RKO (cell line): ENCODE measurements around the gene ZNF768.
"Not testable (repeated sequence)": the region's sequence is repeated elsewhere in the genome, so short reads cannot be mapped to it uniquely, and the experiment has no call there.

Experiments used
- DNase-seq: peaks from one replicate; pipeline ENCODE4 v3.0.0-alpha.2; 2016; ENCODE audit warnings: low spot score

The ZNF768 gene

GRCh38 chr16:30509081-30509765 is 17.1 kb downstream of the ZNF768 start:
- no peak for DNase-seq

- no peak for DNase-seq
These were observed 22.7 kb downstream of the ZNF768 start for GRCh38 chr16:30503403-30504296.

DNA sequence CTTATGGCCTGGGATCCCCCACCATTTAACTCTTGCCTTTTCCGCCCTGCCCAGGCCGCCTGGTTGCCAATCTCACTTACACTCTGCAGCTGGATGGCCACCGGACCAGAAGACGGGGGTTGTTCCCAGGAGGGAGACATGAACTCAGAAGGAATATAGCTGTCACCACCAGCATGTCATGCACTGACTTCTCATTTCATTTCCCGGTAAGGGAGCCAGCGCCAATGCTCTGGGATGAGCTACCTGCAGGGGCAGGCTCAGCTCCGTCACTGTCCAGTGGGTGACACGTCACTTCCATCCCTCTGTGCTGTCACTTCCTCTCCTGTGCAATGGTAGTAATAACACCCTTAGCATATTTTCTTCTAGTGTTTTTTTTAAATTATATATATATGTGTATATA is 27.1 kb downstream of the ZNF768 start:
- no peak for DNase-seq

DNA sequence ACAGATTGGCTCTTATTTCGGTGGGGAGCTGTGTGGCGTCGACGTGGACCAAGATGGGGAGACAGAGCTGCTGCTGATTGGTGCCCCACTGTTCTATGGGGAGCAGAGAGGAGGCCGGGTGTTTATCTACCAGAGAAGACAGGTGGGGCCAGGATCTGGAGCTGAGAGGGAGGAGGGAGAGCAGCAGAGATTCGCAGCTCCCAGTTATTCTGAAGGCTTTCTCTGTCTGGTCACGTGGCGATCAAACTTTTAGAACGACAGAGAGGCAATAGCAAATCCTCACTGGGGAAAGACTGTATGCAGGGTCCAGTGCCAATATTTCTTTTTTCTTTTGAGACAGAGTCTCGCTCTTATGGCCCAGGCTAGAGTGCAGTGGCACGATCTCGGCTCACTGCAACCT is 31.7 kb downstream of the ZNF768 start:
- DNase-seq, result no peak

- DNase-seq, result no peak
These were observed 32.4 kb downstream of the ZNF768 start for GRCh38 chr16:30493941-30494488.

- peak; percentile 39 for DNase-seq
These were observed 34.5 kb downstream of the ZNF768 start for GRCh38 chr16:30491744-30492308.

DNA sequence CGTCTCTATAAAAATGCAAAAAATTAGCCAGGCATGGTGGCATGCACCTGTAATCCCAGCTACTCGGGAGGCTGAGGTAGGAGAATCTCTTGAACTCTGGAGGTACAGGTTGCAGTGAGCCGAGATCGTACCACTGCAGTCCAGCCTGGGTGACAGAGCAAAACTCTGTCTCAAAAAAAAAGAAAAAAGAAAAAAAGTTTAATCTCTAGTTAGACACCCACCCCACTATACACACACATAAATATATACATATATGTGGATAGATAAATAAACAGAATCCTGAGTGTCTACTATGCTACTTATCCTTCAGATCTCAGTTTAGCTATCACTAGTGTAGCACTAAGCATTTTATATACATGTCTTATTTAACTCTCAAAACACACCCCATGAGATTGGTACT is 35.1 kb downstream of the ZNF768 start:
- DNase-seq, result no peak

- DNase-seq, result no peak
These were observed 36.2 kb downstream of the ZNF768 start for GRCh38 chr16:30490210-30490609.

- no peak for DNase-seq
These were observed 37.4 kb downstream of the ZNF768 start for GRCh38 chr16:30488764-30489605.

DNA sequence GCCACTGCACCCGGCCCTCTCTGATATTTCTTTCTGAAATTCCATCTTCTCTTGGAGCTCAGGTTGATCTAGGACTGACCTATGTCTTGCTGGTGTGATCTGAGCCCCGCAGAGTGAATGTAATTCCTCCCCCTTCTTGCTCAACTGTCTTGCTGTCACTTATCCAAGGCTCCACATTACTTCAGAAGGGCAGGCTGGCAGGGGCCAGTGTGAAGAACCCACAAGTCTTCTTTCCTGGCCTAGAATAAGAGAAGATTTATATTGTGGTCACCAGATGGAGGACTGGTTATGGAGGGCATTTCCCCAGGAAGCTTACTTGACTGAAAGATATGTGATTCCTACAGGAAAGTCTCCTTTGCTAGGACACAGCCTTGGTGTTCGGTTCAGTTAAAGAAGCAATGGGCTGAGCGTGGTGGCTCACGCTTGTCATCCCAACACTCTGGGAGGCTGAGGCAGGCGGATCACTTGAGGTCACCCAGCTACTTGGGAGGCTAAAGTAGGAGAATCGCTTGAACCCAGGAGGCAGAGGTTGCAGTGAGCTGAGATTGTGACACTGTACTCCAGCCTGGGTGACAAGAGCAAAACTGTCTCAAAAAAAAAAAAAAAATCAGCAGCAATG is 40.4 kb downstream of the ZNF768 start:
- no peak for DNase-seq

- no peak for DNase-seq
These were observed 41.5 kb downstream of the ZNF768 start for GRCh38 chr16:30484887-30485286.

- no peak for DNase-seq
These were observed 44.0 kb downstream of the ZNF768 start for GRCh38 chr16:30482366-30482765.

DNA sequence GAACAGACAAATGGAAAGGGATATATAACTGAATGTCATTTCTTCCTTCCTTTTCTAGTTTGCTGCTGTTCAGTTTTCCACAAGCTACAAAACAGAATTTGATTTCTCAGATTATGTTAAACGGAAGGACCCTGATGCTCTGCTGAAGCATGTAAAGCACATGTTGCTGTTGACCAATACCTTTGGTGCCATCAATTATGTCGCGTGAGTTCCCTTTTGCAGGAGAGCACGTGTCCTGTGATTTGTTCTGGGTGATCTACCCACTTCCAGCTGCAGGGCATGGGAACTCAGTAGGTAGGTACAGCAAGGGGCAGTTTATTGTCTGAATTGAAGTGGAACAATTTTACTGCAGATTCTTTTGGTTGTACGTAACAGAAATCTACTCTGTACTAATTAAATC is 45.0 kb downstream of the ZNF768 start:
- no peak for DNase-seq

DNA sequence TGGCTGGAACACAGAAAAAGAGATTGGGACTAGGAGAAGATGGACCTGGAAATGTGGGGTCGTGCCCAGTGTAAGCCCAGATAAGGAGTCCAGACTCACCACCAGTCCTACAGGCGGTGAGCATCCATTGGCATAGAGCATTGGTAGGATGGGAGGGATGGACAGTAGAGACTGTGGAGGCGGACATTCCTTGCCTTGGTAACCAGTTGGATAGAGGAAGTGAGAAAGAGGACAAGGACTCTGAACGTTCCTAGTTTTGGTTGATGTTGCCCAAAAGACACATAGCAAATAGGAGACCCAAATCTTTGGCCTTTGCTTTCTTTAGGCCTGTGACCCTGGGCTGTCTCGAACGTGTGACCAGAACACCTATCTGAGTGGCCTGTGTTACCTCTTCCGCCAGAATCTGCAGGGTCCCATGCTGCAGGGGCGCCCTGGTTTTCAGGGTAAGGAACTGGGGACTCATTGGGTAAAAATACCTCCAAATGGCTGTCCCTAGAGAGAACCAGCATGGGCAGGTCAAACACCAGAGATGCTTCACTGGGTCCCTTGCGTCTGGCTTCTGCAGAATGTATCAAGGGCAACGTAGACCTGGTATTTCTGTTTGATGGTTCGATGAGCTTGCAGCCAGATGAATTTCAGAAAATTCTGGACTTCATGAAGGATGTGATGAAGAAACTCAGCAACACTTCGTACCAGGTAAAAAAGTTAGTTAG is 47.4 kb downstream of the ZNF768 start:
- DNase-seq, result no peak

DNA sequence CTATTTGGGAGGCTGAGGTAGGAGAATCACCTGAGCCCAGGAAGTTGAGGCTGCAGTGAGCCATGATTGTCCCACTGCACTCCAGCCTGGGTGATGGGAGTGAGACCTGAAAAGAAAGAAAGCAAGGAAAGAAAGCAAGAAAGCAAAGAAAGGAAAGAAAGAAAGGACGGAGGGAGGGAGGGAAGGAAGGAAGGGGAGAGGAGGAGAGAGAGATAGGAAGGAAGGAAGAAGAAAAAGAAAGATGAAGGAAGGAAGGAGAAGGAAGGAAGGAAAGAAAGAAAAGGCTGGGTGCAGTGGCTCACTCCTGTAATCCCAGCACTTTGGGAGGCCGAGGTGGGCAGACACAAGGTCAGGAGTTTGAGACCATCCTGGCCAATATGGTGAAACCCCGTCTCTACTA is 48.6 kb downstream of the ZNF768 start:
- DNase-seq, result not testable (repeated sequence)

GRCh38 chr16:30476991-30477390 is 49.4 kb downstream of the ZNF768 start:
- DNase-seq, result no peak

DNA sequence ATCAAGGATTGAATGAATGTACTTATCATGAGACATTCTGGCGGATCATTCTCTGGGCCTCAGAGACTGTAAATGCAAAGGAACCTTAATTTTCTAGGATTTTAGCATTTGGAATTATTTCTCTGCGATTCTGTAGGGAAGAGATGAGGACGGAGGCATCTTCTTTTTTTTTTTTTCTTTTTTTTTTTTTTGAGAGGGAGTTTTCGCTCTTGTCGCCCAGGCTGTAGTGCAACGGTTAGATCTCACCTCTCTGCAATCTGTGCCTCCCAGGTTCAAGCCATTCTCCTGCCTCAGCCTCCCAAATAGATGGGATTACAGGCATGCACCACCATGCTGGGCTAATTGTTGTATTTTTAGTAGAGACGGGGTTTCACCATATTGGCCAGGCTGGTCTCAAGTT is 51.7 kb downstream of the ZNF768 start:
- no peak for DNase-seq

GRCh38 chr16:30474074-30474452 is 52.3 kb downstream of the ZNF768 start:
- no peak for DNase-seq
